RPMI7951 (cell line): ENCODE results near the gene CDKN2AIP. TPM values are rescaled to one million over a fixed set of nuclear protein-coding genes. Genes with fewer than 3 reads are reported as not detected.
"Not testable (repeated sequence)": the region's sequence is repeated elsewhere in the genome, so short reads cannot be mapped to it uniquely, and the experiment has no call there.

Experiments
- DNase-seq: peaks from one replicate; pipeline ENCODE4 v3.0.0-alpha.2; 2012; ENCODE audit warnings: low read depth
- total RNA-seq: library from RNA; depleted of rRNA; stranded (reverse); fragments of >200 nt; shearing (Covaris generic); gene quantifications from 2 replicates; pipeline ENCODE4 v1.2.3, GENCODE V29; 2014

The CDKN2AIP gene
- total RNA-seq, 1 experiment from 2014 or later, result 16.9 TPM

DNA sequence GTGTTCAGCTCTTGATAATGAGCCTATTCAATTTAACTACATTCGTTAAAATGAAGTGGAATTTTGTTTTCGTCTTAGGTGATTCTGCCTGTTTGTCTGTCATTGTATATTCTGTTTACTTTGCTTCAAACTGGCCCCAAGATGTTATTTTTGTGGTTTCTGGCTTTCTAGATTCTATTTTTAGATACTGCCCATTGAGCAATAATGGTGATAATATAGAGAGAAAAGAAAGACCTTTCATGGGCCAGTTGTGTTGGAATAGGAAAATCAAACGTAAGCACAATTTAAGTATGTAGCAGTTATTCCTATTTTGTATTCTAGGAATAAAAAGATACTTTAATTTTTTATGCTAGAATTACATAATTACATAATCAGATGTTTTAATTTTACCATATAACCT is 4.0 kb downstream of the CDKN2AIP start:
- no peak for DNase-seq

DNA sequence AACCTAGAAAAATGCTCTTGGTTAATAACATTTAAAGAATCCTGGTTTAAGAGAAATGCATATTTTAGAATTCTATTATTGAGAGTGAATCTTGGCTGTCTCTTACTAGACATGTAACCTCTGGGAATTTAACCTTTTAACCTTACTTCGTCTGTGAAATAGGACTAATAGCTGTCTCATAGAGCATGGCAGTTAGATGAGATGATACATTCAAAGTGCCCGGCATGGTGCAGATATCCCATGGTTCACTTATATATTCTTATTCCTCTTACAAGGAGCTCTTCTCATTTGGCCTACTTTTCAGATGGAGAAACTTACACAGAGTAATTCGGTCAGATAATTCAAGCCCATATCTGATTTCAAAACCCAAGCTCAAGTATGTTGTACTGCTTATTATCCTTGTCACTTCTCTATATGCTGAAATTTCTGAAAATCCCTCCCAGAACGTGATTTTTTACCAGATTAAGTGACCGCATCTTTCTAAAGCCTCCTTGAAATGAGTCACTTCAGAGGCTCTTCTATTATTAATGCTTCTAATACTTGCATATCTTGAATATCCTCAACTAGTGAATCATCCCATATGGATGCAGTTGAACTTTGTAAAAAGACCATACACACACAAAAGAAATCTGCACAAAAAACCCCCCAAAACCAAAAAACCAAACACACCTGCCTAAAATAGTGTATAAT is 4.9 kb downstream of the CDKN2AIP start:
- DNase-seq, result no peak

DNA sequence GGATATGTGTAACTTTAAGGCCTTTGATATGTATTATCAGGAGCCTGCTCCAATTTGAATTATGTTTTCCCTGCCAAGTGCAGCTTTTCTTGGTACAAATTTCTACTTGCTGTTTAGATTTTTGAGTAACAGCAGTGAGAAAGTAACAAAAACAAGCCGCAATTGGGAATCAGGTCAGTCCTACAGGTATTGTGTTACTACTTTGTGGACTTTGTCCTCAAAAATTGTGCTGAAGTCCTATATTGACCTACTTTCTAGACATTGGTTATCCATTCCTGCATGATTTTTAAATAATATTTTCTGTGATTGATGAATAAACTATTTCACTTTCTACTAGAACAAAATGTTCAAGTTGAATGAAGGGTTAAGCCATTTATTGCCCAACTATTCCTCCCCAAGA is 5.7 kb downstream of the CDKN2AIP start:
- no peak for DNase-seq

DNA sequence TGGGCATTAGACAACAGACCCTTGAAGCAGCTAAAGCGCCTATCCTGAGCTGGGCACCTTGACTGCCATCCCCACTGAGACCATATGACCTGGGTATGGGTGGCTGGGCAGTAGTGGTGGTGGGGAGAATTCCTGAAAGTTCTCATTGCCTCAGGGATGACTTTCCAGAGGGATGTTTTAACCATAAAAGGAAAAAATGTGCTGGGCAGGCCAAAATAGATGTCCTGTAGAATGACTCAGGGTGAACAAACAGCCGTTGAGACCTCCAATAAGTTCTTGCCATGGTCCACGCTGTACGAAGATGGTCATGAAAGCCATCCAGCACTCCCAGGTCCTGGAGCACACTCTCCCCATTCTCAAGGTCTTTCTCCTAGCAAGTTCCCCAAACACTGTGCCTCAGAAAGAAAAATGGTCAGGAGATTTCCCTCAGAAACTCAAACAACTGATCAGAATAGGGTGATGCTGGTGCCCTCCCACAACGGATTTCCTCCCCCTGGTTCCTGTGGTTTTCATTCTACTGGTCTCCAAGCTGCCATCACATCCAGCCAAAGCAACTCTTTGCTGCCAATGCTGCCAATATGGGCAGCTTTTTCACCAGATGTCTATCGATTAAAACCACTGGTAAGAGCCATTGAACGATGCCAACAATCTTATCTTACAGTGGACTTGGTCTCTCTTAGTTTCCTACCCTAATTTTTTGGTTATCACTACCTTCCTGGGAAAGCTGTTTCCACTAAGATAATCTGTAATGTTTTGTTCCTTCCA is 11.2 kb downstream of the CDKN2AIP start:
- peak; percentile 78 for DNase-seq

- DNase-seq, result no peak
These were observed 13.6 kb downstream of the CDKN2AIP start for GRCh38 chr4:183458005-183458404.

- DNase-seq, result not testable (repeated sequence)
These were observed 19.6 kb downstream of the CDKN2AIP start for GRCh38 chr4:183463903-183464619.

GRCh38 chr4:183465879-183466278 is 21.4 kb downstream of the CDKN2AIP start:
- DNase-seq, result not testable (repeated sequence)

GRCh38 chr4:183467246-183467645 is 22.8 kb downstream of the CDKN2AIP start:
- DNase-seq, result no peak

- no peak for DNase-seq
These were observed 24.0 kb downstream of the CDKN2AIP start for GRCh38 chr4:183468210-183469095.

- no peak for DNase-seq
These were observed 24.8 kb downstream of the CDKN2AIP start for GRCh38 chr4:183469285-183469684.

- DNase-seq, result peak; percentile 45
These were observed 25.5 kb downstream of the CDKN2AIP start for GRCh38 chr4:183469936-183470335.

- DNase-seq, result no peak
These were observed 26.4 kb downstream of the CDKN2AIP start for GRCh38 chr4:183470821-183471220.

- peak; percentile 63 for DNase-seq
These were observed 27.7 kb downstream of the CDKN2AIP start for GRCh38 chr4:183471946-183472708.

DNA sequence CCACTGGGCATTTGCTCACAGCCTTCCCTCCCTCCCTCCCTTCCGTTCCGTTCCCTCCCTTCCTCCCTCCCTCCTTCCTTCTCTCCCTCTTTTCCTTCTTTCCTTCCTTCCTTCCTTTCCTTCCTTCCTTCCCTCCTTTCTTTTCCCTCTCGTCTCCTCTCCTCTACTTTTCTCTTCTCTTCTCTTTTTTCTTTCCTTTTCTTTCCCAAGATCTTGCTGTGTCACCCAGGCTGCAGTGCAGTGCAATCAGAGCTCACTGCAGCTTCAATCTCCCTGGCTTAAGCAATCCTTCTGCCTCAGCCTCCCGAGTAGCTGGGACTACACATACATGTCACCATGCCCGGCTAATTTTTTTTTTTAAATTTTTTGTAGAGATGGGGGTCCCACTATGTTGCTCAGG is 33.7 kb downstream of the CDKN2AIP start:
- DNase-seq, result no peak

DNA sequence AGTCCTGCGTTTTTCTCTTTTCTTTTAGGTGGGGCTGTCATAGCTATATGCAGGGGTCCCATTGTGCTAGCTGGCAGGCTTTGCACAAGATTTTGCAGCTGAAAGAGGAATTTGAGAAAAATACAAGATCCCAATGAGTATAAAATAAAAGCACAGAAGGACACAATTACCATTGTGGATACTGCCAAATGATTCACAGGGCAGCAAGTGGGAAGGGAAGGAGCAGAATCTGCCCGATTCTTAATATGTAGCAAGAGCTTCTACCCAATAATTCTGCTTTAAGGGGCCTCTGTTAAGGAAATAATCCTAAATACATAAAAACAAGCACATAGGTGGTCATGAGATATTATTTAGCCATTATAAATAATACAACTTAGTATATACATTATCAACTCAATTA is 34.5 kb downstream of the CDKN2AIP start:
- no peak for DNase-seq

DNA sequence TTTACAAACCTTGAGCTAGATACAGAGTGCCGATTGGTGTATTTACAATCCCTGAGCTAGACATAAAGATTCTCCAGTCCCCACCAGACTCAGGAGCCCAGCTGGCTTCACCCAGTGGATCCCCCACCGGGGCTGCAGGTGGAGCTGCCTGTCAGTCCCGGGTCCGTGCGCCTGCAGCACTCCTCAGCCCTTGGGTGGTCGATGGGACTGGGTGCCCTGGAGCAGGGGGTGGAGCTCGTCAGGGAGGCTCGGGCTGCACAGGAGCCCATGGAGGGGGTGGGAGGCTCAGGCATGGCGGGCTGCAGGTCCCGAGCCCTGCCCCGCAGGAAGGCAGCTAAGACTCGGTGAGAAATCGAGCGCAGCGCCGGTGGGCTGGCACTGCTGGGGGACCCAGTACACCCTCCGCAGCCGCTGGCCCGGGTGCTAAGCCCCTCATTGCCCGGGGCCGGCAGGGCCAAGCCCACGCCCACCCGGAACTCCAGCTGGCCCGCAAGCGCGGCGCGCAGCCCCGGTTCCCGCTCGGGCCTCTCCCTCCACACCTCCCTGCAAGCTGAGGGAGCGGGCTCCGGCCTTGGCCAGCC is 38.2 kb downstream of the CDKN2AIP start:
- not testable (repeated sequence) for DNase-seq

DNA sequence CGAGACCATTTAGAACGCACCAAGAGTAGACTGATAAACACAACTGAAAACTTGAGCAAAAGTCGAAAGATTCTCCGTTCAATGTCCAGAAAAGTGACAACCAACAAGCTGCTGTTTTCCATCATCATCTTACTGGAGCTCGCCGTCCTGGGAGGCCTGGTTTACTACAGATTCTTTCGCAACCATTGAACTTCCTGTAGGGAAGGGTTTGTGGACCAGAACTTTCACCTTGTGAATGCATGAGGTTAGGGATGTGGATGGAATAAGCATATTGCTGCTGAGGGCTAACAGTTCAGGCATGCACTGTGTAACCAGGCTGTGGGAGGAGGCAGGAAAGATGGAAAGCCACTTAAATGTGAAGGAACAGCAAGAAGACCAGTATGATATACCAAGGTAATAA is 39.6 kb downstream of the CDKN2AIP start:
- DNase-seq, result no peak

GRCh38 chr4:183485411-183486160 is 41.1 kb downstream of the CDKN2AIP start:
- peak; percentile 57 for DNase-seq

- DNase-seq, result peak; percentile 92
These were observed 48.4 kb downstream of the CDKN2AIP start for GRCh38 chr4:183492791-183493222.

DNA sequence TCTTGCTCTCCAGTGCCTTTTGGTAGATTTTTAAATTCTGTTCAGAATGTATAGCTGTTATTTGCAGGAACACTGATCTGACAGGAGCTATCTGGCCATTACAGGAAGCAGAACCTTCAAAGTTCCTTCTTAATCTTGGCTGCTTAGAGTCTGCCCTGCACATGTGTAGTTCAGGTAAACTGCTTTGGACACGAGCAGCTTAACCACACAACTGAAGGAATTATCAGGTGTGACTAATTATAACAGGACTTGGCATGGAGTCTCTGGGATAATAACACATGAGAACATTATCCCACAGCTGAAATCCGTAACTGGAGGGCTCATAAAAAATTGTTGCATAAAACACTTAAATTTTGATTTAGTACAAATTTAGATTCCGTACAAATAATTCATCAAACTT is 48.8 kb downstream of the CDKN2AIP start:
- no peak for DNase-seq
